Liver (tissue), 2 donors: Measurements from ENCODE around the gene YPEL2.

Source experiments
- CTCF ChIP-seq: fragments of 150-350 bp; IDR thresholded peaks from 2 replicates; pipeline ENCODE4 v1.5.1; 2017; ENCODE audit warnings: improper control_type of control experiment, low read depth, low read length; ENCODE audit not compliant: missing input control
- MAX ChIP-seq: IDR thresholded peaks from 2 replicates; pipeline ENCODE4 v1.6.1; 2016; ENCODE audit warnings: antibody characterized with exemption
- donor health status: healthy.

- TF ChIP-seq MAX = no peak
- no peak for TF ChIP-seq CTCF
Measured at GRCh38 chr17:59353936-59354755, 22.7 kb downstream of the YPEL2 start.
